Endothelial cell of umbilical vein (primary cell): ENCODE data around the gene SQSTM1. TPM values are rescaled to one million over a fixed set of nuclear protein-coding genes. Genes with fewer than 3 reads are reported as not detected.

Source experiments
- BruUV-seq: library from RNA; stranded (reverse); fragments of 400-500 nt; replicated peaks from 2 replicates; lab custom pipeline; 2021; lab: Mats Ljungman, UMichigan
- CTCF ChIA-PET: fragments of 300-600, 350-600 bp; sonication (Branson Sonifier 250); formaldehyde crosslinking; loops from one replicate; lab custom pipeline; 2021; ENCODE audit warnings: antibody characterized with exemption, inconsistent platforms; lab: Charles Lee
- POLR2A ChIA-PET: fragments of 300-600, 350-600 bp; sonication (Branson Sonifier 250); formaldehyde crosslinking; loops from one replicate; lab custom pipeline; 2021; ENCODE audit warnings: antibody characterized with exemption, inconsistent platforms; lab: Charles Lee
- DNase-seq: peaks from one replicate; pipeline ENCODE4 v3.0.0-alpha.2; 2011; ENCODE audit warnings: low read depth, low spot score
- FAIRE-seq: peaks from 2 replicates; lab custom pipeline; 2011; peaks lifted over from hg19 to GRCh38; lab: Jason Lieb, UNC
- H2AFZ ChIP-seq: 2 replicates; pipeline ENCODE4 v1.6.0; 2012; ENCODE audit warnings: low read depth, low read length, control low read depth, inconsistent platforms
- H3K27ac ChIP-seq: 2 replicates; pipeline ENCODE4 v1.5.1; 2011; ENCODE audit warnings: low read depth, mild to moderate bottlenecking, control low read depth, low read length, moderate library complexity; ENCODE audit not compliant: insufficient read depth
- H3K27me3 ChIP-seq, 2 experiments: 2 replicates each; pipeline versions ENCODE4 v1.6.0 to v1.6.1; 2011; ENCODE audit warnings: low read length in 2 of 2, mixed read lengths in 1 of 2; ENCODE audit not compliant: control insufficient read depth in 2 of 2, insufficient read depth in 2 of 2
- H3K36me3 ChIP-seq, 2 experiments: 2 replicates in 1 of 2; 3 replicates in 1 of 2; pipeline ENCODE4 v1.5.1; 2011; ENCODE audit warnings: low read length in 2 of 2, mild to moderate bottlenecking in 1 of 2, moderate library complexity in 1 of 2; ENCODE audit not compliant: control insufficient read depth in 2 of 2, insufficient read depth in 2 of 2; ENCODE audit errors: extremely low read depth in 1 of 2
- H3K4me1 ChIP-seq: 3 replicates; pipeline ENCODE4 v1.5.1; 2011; ENCODE audit warnings: mild to moderate bottlenecking, low read length; ENCODE audit not compliant: control insufficient read depth, insufficient read depth; ENCODE audit errors: extremely low read depth
- H3K4me2 ChIP-seq: 2 replicates; pipeline ENCODE4 v1.6.1; 2011; ENCODE audit warnings: low read length, control low read depth, mixed read lengths; ENCODE audit not compliant: insufficient read depth
- H3K4me3 ChIP-seq, 3 experiments: fragments of 200-600 bp in 1 of 3; sonication (generic), shearing (Covaris generic) in 1 of 3; replicated peaks in 1 of 3; 2 replicates each; pipeline ENCODE4 v1.5.1; 2011 to 2016; ENCODE audit warnings: control low read depth in 3 of 3, low read length in 3 of 3, mild to moderate bottlenecking in 2 of 3, inconsistent platforms in 1 of 3, low read depth in 1 of 3, moderate library complexity in 1 of 3; ENCODE audit not compliant: insufficient read depth in 1 of 3
- H3K79me2 ChIP-seq: 2 replicates; pipeline ENCODE4 v1.6.0; 2012; ENCODE audit warnings: low read length, inconsistent platforms; ENCODE audit not compliant: control insufficient read depth, insufficient read depth
- H3K9ac ChIP-seq: replicated peaks from 2 replicates; pipeline ENCODE3; 2011; ENCODE audit warnings: low read length, control low read depth; ENCODE audit not compliant: insufficient read depth; ENCODE audit errors: extremely low read depth
- H3K9me1 ChIP-seq: replicated peaks from 3 replicates; pipeline ENCODE4 v1.6.0; 2011; ENCODE audit warnings: mild to moderate bottlenecking, low read length; ENCODE audit not compliant: control insufficient read depth, insufficient read depth; ENCODE audit errors: extremely low read depth
- H3K9me3 ChIP-seq: replicated peaks from 2 replicates; pipeline ENCODE4 v1.5.1; 2012; ENCODE audit warnings: low read length, inconsistent platforms; ENCODE audit not compliant: control insufficient read depth, insufficient read depth
- H4K20me1 ChIP-seq: replicated peaks from 2 replicates; pipeline ENCODE3; 2011; ENCODE audit warnings: mild to moderate bottlenecking, low read length; ENCODE audit not compliant: control insufficient read depth, insufficient read depth; ENCODE audit errors: extremely low read depth
- EZH2 ChIP-seq: IDR thresholded peaks from 2 replicates; pipeline ENCODE4 v1.6.1; 2012; ENCODE audit warnings: borderline replicate concordance, low read depth, mild to moderate bottlenecking, moderate library complexity, low read length, inconsistent platforms; ENCODE audit not compliant: severe bottlenecking
- FOS ChIP-seq: IDR thresholded peaks from 2 replicates; pipeline ENCODE4 v1.6.1; 2011; ENCODE audit warnings: mild to moderate bottlenecking, low read length, moderate library complexity, borderline replicate concordance; ENCODE audit not compliant: insufficient read depth
- GATA2 ChIP-seq: IDR thresholded peaks from 2 replicates; pipeline ENCODE4 v1.7.0; 2011; ENCODE audit warnings: low read depth, mild to moderate bottlenecking, moderate library complexity, mixed read lengths, low read length; ENCODE audit not compliant: insufficient read length, insufficient read depth
- JUN ChIP-seq: IDR thresholded peaks from 2 replicates; pipeline ENCODE4 v1.6.1; 2011; ENCODE audit warnings: borderline replicate concordance, low read depth; ENCODE audit not compliant: insufficient read length, insufficient read depth
- MYC ChIP-seq: IDR thresholded peaks from one replicate; pipeline ENCODE4 v1.6.1; 2011; ENCODE audit warnings: mild to moderate bottlenecking, low read depth, low read length
- POLR2A ChIP-seq: IDR thresholded peaks from 2 replicates; pipeline ENCODE4 v1.6.1; 2012; ENCODE audit warnings: low read depth, mild to moderate bottlenecking, control low read depth, low read length
- POLR2AphosphoS5 ChIP-seq: IDR thresholded peaks from 2 replicates; pipeline ENCODE4 v1.6.1; 2012; ENCODE audit warnings: low read depth, mild to moderate bottlenecking, control low read depth, low read length, moderate library complexity; ENCODE audit not compliant: insufficient read depth
- dilution Hi-C: fragments of 300-500 bp; cut with MboI; formaldehyde crosslinking; loops from one replicate; pipeline ENCODE4 v1.15.0; 2019; ENCODE audit warnings: low sequenced_read_pairs; ENCODE audit not compliant: extremely low pct_ligation_motif_present
- intact Hi-C: fragments of 100-400 bp; cut with micrococcal nuclease; formaldehyde crosslinking; loops from one replicate; pipeline ENCODE4 v1.10.0; 2022
- polyA plus RNA-seq, 4 experiments: library from polyadenylated mRNA; depleted of rRNA in 3 of 4; stranded (reverse) in 3 of 4; unstranded in 1 of 4; fragments of >200 nt; gene quantifications; 2 replicates each; pipeline versions ENCODE4 v1.2.1 to v1.2.3, GENCODE V29; 2011 to 2012; ENCODE audit warnings: missing spikeins in 1 of 4
- total RNA-seq: library from RNA; stranded (reverse); gene quantifications from 2 replicates; pipeline ENCODE4 v1.2.3, GENCODE V29; 2021
- TF ChIP-seq, protein P1 (sequence below): IDR thresholded peaks from 2 replicates; pipeline ENCODE4 v1.6.1; 2011; ENCODE audit not compliant: insufficient read depth, insufficient read length
- TF ChIP-seq, protein P2 (sequence below), 2 donors: IDR thresholded peaks; 1 replicate in 1 of 2; 2 replicates in 1 of 2; pipeline ENCODE4 v1.5.1; 2011; ENCODE audit warnings: low read length in 2 of 2, mild to moderate bottlenecking in 2 of 2, moderate library complexity in 2 of 2, control low read depth in 1 of 2, inconsistent platforms in 1 of 2, low read depth in 1 of 2; ENCODE audit not compliant: insufficient read depth in 1 of 2; ENCODE audit errors: extremely low read depth in 1 of 2

Gene SQSTM1
- total and polyA plus RNA-seq, 2 donors (not counting 3 experiments of a cell fraction or from before 2014, with no cell fraction given) = 302 to 346 TPM

DNA sequence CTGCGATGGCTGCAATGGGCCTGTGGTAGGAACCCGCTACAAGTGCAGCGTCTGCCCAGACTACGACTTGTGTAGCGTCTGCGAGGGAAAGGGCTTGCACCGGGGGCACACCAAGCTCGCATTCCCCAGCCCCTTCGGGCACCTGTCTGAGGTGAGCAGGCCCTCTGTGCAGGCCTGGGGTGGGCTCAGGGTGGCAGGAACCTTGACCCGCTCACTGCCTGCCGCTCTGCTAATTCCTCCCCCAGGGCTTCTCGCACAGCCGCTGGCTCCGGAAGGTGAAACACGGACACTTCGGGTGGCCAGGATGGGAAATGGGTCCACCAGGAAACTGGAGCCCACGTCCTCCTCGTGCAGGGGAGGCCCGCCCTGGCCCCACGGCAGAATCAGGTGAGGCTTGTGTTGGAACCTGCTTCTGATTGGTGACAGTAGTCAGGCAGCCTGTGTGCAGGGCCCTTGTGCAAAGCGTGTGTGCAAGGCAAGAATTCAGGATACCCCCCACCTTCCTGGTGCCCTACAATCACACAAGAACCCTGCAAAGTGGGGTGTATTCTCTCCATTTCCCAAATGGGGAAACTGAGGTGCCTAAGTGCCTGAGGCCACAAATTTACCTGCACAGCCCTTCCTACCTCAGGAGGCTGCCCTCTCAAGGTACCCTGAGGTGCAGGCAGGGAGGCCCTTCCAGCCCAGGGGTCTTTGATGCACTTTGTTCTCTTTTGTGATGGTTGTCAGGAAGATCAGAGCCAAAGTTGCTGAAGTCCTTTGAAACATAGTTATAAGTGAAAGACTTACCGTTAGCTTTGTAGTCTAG is 3.4 kb downstream of the SQSTM1 start:
- peaks cover 10% of the 10 kb centered on the region for H4K20me1 ChIP-seq
- ChIA-PET CTCF (no interaction called here), POLR2A (no interaction called here)
- FAIRE-seq (no peak), DNase-seq (no peak)
- dilution Hi-C loops (no loop called here), intact Hi-C loops (loop anchor here (5.0 kb wide), 2 partner anchors 248 to 267 kb away; partner anchors contain the start of gene RNF130)
- H3K27ac ChIP-seq = no peak overlapping the region
- H3K9me3 ChIP-seq = no peaks in the 10 kb centered on the region
- H3K4me1 ChIP-seq = peaks cover 28% of the 10 kb centered on the region
- H3K27me3 ChIP-seq = no peaks in the 10 kb centered on the region
- H3K9me1 ChIP-seq = no peaks in the 10 kb centered on the region
- H3K9ac ChIP-seq = no peak overlapping the region
- BruUV-seq = no TSS peak
- TF ChIP-seq FOS = no peak
- no peak for TF ChIP-seq JUN
- no peak for TF ChIP-seq POLR2A
- no peak for TF ChIP-seq POLR2AphosphoS5
- no peak for TF ChIP-seq GATA2
- TF ChIP-seq, protein P1, sequence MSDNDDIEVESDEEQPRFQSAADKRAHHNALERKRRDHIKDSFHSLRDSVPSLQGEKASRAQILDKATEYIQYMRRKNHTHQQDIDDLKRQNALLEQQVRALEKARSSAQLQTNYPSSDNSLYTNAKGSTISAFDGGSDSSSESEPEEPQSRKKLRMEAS = no peak
- TF ChIP-seq, protein P2, sequence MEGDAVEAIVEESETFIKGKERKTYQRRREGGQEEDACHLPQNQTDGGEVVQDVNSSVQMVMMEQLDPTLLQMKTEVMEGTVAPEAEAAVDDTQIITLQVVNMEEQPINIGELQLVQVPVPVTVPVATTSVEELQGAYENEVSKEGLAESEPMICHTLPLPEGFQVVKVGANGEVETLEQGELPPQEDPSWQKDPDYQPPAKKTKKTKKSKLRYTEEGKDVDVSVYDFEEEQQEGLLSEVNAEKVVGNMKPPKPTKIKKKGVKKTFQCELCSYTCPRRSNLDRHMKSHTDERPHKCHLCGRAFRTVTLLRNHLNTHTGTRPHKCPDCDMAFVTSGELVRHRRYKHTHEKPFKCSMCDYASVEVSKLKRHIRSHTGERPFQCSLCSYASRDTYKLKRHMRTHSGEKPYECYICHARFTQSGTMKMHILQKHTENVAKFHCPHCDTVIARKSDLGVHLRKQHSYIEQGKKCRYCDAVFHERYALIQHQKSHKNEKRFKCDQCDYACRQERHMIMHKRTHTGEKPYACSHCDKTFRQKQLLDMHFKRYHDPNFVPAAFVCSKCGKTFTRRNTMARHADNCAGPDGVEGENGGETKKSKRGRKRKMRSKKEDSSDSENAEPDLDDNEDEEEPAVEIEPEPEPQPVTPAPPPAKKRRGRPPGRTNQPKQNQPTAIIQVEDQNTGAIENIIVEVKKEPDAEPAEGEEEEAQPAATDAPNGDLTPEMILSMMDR (IDR thresholded peaks at IDR 0.05; ENCODE audit: extremely low read depth in 1 of 2, insufficient read depth in 1 of 2, low read depth in 1 of 2, low read length in 2 of 2) = no peak
- no peak for TF ChIP-seq EZH2
- TF ChIP-seq MYC = no peak
- no peak overlapping the region for H3K4me3 ChIP-seq
- H3K4me2 ChIP-seq = no peak overlapping the region
- peaks cover 29 to 49% of the 10 kb centered on the region in 2 experiments for H3K36me3 ChIP-seq
- H2AFZ ChIP-seq = no peak overlapping the region
- peaks cover 56% of the 10 kb centered on the region for H3K79me2 ChIP-seq
